ENCODE data around the gene MAMDC2. TPM values are rescaled to one million over a fixed set of nuclear protein-coding genes. Genes with fewer than 3 reads are reported as not detected.

MAMDC2 gene
- total RNA-seq, 3 donors from 2014 or later (not counting 1 experiment from before 2014, with no cell fraction given), result 0.10 to 0.32 TPM; not detected in 1

- Mint-ChIP-seq H3K4me3 (no peak overlapping the region), H3K27ac (no peak overlapping the region), H3K36me3 (no peaks in the 10 kb centered on the region), H3K27me3 (ENCODE audit: low read depth in 2 of 2) (peaks cover 0 to 5% of the 10 kb centered on the region in 2 donors), H3K4me1 (peaks cover 7% of the 10 kb centered on the region in 2 donors), H3K9me3 (no peaks in the 10 kb centered on the region)
- H3K27ac ChIP-seq (ENCODE audit: low read length), result no peak overlapping the region
- H3K36me3 ChIP-seq (ENCODE audit: control insufficient read depth, insufficient read depth, low read length), result no peaks in the 10 kb centered on the region
- no peak for TF ChIP-seq CTCF (IDR thresholded peaks at IDR 0.05)
- no peaks in the 10 kb centered on the region for H3K9me3 ChIP-seq (ENCODE audit: control insufficient read depth, insufficient read depth, low read length)
- ATAC-seq (no peak), DNase-seq (no peak)
- intact Hi-C loops (cut with micrococcal nuclease), result no loop called here
- H3K4me1 ChIP-seq (ENCODE audit: control insufficient read depth, insufficient read depth, low read length), result peaks cover 6% of the 10 kb centered on the region
- no peaks in the 10 kb centered on the region for H3K27me3 ChIP-seq (ENCODE audit: control insufficient read depth, insufficient read depth, low read length)
- H3K4me3 ChIP-seq (ENCODE audit: low read length), result no peak overlapping the region
Observed at GRCh38 chr9:70094747-70095146, 51.1 kb downstream of the MAMDC2 start.

GRCh38 chr9:70097187-70097586, 53.5 kb downstream of the MAMDC2 start:
- H3K27ac ChIP-seq (ENCODE audit: low read length), result no peak overlapping the region
- H3K9me3 Mint-ChIP-seq, result no peaks in the 10 kb centered on the region
- no peak overlapping the region for H3K4me3 ChIP-seq (ENCODE audit: low read length)
- H3K36me3 Mint-ChIP-seq, result no peaks in the 10 kb centered on the region
- no peak overlapping the region for H3K27ac Mint-ChIP-seq
- ATAC-seq, result no peak
- H3K27me3 Mint-ChIP-seq (ENCODE audit: low read depth in 2 of 2), result peaks cover 0 to 5% of the 10 kb centered on the region in 2 donors
- no peaks in the 10 kb centered on the region for H3K36me3 ChIP-seq (ENCODE audit: control insufficient read depth, insufficient read depth, low read length)
- no peak for TF ChIP-seq CTCF (IDR thresholded peaks at IDR 0.05)
- WGBS (ENCODE audit: insufficient coverage), result 100% methylated on average over 1 of the region's 4 CpGs
- intact Hi-C loops (cut with micrococcal nuclease), result no loop called here
- H3K27me3 ChIP-seq (ENCODE audit: control insufficient read depth, insufficient read depth, low read length), result no peaks in the 10 kb centered on the region
- no peak for DNase-seq
- H3K9me3 ChIP-seq (ENCODE audit: control insufficient read depth, insufficient read depth, low read length), result no peaks in the 10 kb centered on the region
- H3K4me1 Mint-ChIP-seq, result peaks cover 7% of the 10 kb centered on the region in 2 donors
- H3K4me1 ChIP-seq (ENCODE audit: control insufficient read depth, insufficient read depth, low read length), result peaks cover 6% of the 10 kb centered on the region
- no peak overlapping the region for H3K4me3 Mint-ChIP-seq

- Histone ChIP-seq H3K36me3 (ENCODE audit: control insufficient read depth, insufficient read depth, low read length) (no peaks in the 10 kb centered on the region), H3K9me3 (ENCODE audit: control insufficient read depth, insufficient read depth, low read length) (no peaks in the 10 kb centered on the region), H3K27ac (ENCODE audit: low read length) (no peak overlapping the region), H3K4me3 (ENCODE audit: low read length) (no peak overlapping the region), H3K4me1 (ENCODE audit: control insufficient read depth, insufficient read depth, low read length) (no peaks in the 10 kb centered on the region), H3K27me3 (ENCODE audit: control insufficient read depth, insufficient read depth, low read length) (no peaks in the 10 kb centered on the region)
- Mint-ChIP-seq H3K4me1 (no peaks in the 10 kb centered on the region), H3K9me3 (no peaks in the 10 kb centered on the region), H3K27ac (no peak overlapping the region), H3K27me3 (ENCODE audit: low read depth in 2 of 2) (peaks cover 0 to 6% of the 10 kb centered on the region in 2 donors), H3K4me3 (no peak overlapping the region), H3K36me3 (no peaks in the 10 kb centered on the region)
- ATAC-seq (no peak), DNase-seq (no peak)
- 73% methylated on average over 4 of the region's 4 CpGs for WGBS (ENCODE audit: insufficient coverage)
- intact Hi-C loops (cut with micrococcal nuclease), result no loop called here
- TF ChIP-seq CTCF (IDR thresholded peaks at IDR 0.05), result no peak
Observed at GRCh38 chr9:70100362-70100761, 56.7 kb downstream of the MAMDC2 start.

GRCh38 chr9:70101265-70101664, 57.6 kb downstream of the MAMDC2 start:
- Mint-ChIP-seq H3K27me3 (ENCODE audit: low read depth in 2 of 2) (peaks cover 0 to 6% of the 10 kb centered on the region in 2 donors), H3K36me3 (no peaks in the 10 kb centered on the region), H3K4me3 (no peak overlapping the region), H3K4me1 (no peaks in the 10 kb centered on the region), H3K9me3 (no peaks in the 10 kb centered on the region), H3K27ac (no peak overlapping the region)
- Histone ChIP-seq H3K9me3 (ENCODE audit: control insufficient read depth, insufficient read depth, low read length) (no peaks in the 10 kb centered on the region), H3K27ac (ENCODE audit: low read length) (no peak overlapping the region), H3K27me3 (ENCODE audit: control insufficient read depth, insufficient read depth, low read length) (no peaks in the 10 kb centered on the region), H3K4me3 (ENCODE audit: low read length) (no peak overlapping the region), H3K36me3 (ENCODE audit: control insufficient read depth, insufficient read depth, low read length) (no peaks in the 10 kb centered on the region), H3K4me1 (ENCODE audit: control insufficient read depth, insufficient read depth, low read length) (no peaks in the 10 kb centered on the region)
- no peak for TF ChIP-seq CTCF (IDR thresholded peaks at IDR 0.05)
- no peak for ATAC-seq
- DNase-seq, result no peak
- no CpG with 5 or more reads among the region's 1 CpG for WGBS (ENCODE audit: insufficient coverage)
- intact Hi-C loops (cut with micrococcal nuclease), result no loop called here

Data from natural killer cell (primary cell).